ENCODE measurements around the gene TMEM51.

The TMEM51 gene

DNA sequence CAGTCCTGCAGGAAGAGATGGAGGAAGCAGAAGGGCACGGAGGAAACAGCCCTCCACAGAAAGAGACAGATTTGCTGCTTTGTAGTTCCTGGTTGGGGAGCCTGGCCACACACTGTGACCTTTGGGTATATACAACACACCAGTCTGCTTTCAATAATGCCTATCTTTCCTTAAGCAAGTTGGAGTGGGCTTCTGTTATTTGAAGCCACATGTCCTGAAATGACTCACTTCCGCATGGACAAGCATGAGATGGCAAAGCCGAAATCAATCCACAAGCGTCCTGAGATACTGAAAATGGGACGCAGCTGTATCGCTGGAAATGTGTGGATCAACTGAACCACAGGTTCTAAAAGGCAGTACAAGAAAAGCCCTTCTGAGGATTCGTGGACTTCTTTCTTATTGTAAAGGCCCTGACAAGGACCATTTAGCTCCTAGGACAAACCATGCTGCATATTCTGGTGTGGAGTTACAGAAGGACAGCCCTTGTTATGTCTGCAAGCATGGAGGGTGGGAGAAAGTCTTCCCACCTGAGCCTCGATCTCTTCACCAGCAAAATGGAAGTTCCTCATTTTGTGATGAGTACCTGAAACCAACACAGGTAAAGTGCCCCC, 70.8 kb downstream of the TMEM51 start:
- TF ChIP-seq, protein P1, sequence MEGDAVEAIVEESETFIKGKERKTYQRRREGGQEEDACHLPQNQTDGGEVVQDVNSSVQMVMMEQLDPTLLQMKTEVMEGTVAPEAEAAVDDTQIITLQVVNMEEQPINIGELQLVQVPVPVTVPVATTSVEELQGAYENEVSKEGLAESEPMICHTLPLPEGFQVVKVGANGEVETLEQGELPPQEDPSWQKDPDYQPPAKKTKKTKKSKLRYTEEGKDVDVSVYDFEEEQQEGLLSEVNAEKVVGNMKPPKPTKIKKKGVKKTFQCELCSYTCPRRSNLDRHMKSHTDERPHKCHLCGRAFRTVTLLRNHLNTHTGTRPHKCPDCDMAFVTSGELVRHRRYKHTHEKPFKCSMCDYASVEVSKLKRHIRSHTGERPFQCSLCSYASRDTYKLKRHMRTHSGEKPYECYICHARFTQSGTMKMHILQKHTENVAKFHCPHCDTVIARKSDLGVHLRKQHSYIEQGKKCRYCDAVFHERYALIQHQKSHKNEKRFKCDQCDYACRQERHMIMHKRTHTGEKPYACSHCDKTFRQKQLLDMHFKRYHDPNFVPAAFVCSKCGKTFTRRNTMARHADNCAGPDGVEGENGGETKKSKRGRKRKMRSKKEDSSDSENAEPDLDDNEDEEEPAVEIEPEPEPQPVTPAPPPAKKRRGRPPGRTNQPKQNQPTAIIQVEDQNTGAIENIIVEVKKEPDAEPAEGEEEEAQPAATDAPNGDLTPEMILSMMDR (IDR thresholded peaks at IDR 0.05; ENCODE audit: insufficient read depth, low read length), result no peak
- TF ChIP-seq REST (IDR thresholded peaks at IDR 0.05; ENCODE audit: insufficient replicate concordance, low read depth) (no peak), GABPA (IDR thresholded peaks at IDR 0.05; ENCODE audit: low read depth) (no peak), SPI1 (IDR thresholded peaks at IDR 0.05; ENCODE audit: borderline replicate concordance, low read depth) (no peak), POLR2AphosphoS5 (IDR thresholded peaks at IDR 0.05; ENCODE audit: low read depth) (no peak)
- no peak overlapping the region for H3K27ac ChIP-seq (replicated peaks)
- DNase-seq (ENCODE audit: low read depth in 1 of 2, low spot score in 1 of 2), result no peak
- no peaks in the 10 kb centered on the region for H3K27me3 ChIP-seq (ENCODE audit: insufficient read depth, poor library complexity, severe bottlenecking)
- H3K4me3 ChIP-seq (replicated peaks; ENCODE audit: insufficient read depth, low read length), result no peak overlapping the region

- Histone ChIP-seq H3K27ac (replicated peaks) (no peak overlapping the region), H3K27me3 (ENCODE audit: insufficient read depth, poor library complexity, severe bottlenecking) (no peaks in the 10 kb centered on the region), H3K4me3 (replicated peaks; ENCODE audit: insufficient read depth, low read length) (no peak overlapping the region)
- DNase-seq (ENCODE audit: low read depth in 1 of 2, low spot score in 1 of 2), result peak in 1 of 2 experiments; percentile 9
- TF ChIP-seq SPI1 (IDR thresholded peaks at IDR 0.05; ENCODE audit: borderline replicate concordance, low read depth) (no peak), REST (IDR thresholded peaks at IDR 0.05; ENCODE audit: insufficient replicate concordance, low read depth) (no peak), GABPA (IDR thresholded peaks at IDR 0.05; ENCODE audit: low read depth) (no peak), POLR2AphosphoS5 (IDR thresholded peaks at IDR 0.05; ENCODE audit: low read depth) (no peak)
- TF ChIP-seq, protein P1 (IDR thresholded peaks at IDR 0.05; ENCODE audit: insufficient read depth, low read length), result no peak
Observed at GRCh38 chr1:15224974-15225373, 71.4 kb downstream of the TMEM51 start.

DNA sequence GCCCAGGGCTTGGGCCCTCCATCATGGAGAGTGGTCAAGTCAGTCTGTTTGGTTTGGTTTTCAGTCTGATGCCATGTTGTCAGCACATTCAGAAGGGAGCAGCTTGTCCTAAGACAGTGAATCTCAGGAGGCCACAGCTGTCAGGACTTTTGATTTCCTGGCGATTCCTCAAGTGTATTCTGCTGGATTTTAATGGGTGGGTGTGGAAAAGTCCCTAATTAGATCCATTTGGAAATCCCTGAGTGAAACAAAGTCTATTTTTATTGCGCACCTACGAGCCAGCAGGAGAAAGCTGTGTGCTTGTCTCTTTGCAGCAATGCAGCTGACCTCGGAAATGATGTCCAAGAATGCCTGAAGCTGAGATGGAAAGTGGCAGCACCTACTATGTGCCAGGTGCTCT, 71.9 kb downstream of the TMEM51 start:
- Histone ChIP-seq H3K27me3 (ENCODE audit: insufficient read depth, poor library complexity, severe bottlenecking) (no peaks in the 10 kb centered on the region), H3K27ac (replicated peaks) (no peak overlapping the region), H3K4me3 (replicated peaks; ENCODE audit: insufficient read depth, low read length) (no peak overlapping the region)
- no peak for DNase-seq (ENCODE audit: low read depth in 1 of 2, low spot score in 1 of 2)
- TF ChIP-seq GABPA (IDR thresholded peaks at IDR 0.05; ENCODE audit: low read depth) (no peak), POLR2AphosphoS5 (IDR thresholded peaks at IDR 0.05; ENCODE audit: low read depth) (no peak), SPI1 (IDR thresholded peaks at IDR 0.05; ENCODE audit: borderline replicate concordance, low read depth) (no peak), REST (IDR thresholded peaks at IDR 0.05; ENCODE audit: insufficient replicate concordance, low read depth) (no peak)
- TF ChIP-seq, protein P1 (IDR thresholded peaks at IDR 0.05; ENCODE audit: insufficient read depth, low read length), result no peak
